Uterus (tissue), 2 donors: ENCODE data around the gene GRM8.

ENCODE experiments used
- POLR2A ChIP-seq, 2 donors: fragments of 450-650 bp; IDR thresholded peaks; one replicate each; pipeline ENCODE4 v1.6.1; 2016; ENCODE audit warnings: antibody characterized with exemption in 2 of 2, mild to moderate bottlenecking in 1 of 2, moderate library complexity in 1 of 2
- TF ChIP-seq, protein P1 (sequence below), 4 experiments: fragments of 200-600 bp in 2 of 4; fragments of 450-650 bp in 2 of 4; sonication (generic) in 2 of 4; IDR thresholded peaks; one replicate each; pipeline ENCODE4 v1.5.1; 2016 to 2019; ENCODE audit warnings: antibody characterized with exemption in 4 of 4, mild to moderate bottlenecking in 2 of 4, moderate library complexity in 1 of 4

DNA sequence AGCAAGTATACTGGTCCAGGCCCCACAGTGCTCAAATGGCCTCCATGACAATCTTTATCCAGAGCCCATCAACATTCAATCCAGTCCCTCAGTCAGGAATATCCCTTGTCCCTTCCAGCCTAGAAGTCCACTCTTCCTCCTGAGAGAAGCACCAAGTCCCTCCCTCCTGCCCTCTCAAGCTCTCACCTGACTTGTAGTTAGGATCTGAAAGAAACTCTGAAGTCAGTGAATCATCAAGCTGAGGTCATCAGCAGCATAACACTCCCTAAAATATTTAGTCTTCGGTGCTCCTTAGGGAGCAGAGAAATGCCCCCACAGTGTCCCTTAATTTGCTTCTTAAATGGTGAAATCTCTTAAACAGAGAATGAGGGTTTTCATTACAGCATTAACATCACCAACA is 31.0 kb downstream of the GRM8 start:
- TF ChIP-seq, protein P1, sequence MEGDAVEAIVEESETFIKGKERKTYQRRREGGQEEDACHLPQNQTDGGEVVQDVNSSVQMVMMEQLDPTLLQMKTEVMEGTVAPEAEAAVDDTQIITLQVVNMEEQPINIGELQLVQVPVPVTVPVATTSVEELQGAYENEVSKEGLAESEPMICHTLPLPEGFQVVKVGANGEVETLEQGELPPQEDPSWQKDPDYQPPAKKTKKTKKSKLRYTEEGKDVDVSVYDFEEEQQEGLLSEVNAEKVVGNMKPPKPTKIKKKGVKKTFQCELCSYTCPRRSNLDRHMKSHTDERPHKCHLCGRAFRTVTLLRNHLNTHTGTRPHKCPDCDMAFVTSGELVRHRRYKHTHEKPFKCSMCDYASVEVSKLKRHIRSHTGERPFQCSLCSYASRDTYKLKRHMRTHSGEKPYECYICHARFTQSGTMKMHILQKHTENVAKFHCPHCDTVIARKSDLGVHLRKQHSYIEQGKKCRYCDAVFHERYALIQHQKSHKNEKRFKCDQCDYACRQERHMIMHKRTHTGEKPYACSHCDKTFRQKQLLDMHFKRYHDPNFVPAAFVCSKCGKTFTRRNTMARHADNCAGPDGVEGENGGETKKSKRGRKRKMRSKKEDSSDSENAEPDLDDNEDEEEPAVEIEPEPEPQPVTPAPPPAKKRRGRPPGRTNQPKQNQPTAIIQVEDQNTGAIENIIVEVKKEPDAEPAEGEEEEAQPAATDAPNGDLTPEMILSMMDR (IDR thresholded peaks at IDR 0.05), result no peak
- TF ChIP-seq POLR2A (IDR thresholded peaks at IDR 0.05), result no peak
